Measurements from ENCODE around the gene POLR3H.

The POLR3H gene

GRCh38 chr22:41579997-41580355, 35.7 kb upstream of the POLR3H start:
- DNase-seq (ENCODE audit: low spot score): no peak
- TF ChIP-seq, protein P1, sequence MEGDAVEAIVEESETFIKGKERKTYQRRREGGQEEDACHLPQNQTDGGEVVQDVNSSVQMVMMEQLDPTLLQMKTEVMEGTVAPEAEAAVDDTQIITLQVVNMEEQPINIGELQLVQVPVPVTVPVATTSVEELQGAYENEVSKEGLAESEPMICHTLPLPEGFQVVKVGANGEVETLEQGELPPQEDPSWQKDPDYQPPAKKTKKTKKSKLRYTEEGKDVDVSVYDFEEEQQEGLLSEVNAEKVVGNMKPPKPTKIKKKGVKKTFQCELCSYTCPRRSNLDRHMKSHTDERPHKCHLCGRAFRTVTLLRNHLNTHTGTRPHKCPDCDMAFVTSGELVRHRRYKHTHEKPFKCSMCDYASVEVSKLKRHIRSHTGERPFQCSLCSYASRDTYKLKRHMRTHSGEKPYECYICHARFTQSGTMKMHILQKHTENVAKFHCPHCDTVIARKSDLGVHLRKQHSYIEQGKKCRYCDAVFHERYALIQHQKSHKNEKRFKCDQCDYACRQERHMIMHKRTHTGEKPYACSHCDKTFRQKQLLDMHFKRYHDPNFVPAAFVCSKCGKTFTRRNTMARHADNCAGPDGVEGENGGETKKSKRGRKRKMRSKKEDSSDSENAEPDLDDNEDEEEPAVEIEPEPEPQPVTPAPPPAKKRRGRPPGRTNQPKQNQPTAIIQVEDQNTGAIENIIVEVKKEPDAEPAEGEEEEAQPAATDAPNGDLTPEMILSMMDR (IDR thresholded peaks at IDR 0.05; ENCODE audit: extremely low read depth, missing control alignments): no peak

DNA sequence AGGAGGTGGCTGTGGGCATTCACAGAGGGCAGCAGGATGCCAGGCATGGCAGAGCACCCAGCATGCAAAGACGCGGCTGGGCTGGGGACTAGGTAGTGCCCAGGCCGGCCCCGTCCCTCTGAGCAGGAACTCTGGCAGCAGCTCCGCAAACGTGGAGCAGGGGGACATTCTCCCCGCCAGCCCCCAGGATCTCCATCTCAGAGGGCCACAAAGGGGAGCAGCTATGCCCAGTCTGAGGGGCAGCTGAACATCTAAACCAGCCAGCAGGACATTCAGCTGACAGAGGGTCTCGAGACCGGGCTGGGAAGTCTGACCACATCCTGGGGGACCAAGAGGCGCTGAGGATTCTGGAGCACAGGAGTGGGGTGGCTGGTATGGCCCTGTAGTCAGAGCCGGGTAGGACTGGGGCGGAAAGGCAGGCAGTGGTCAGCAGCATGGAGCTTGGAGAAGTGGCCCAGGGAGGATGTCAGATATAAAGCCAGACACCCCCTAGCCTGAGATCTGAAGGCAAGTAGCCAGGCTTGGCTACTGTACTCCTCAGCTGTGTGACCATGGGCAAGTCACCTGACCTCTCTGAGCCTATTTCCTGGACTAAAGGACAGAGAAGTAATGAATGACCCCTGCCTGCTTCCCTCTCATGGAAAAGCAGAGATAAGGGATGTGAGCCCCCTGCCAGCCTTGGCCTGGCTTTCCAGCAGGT, 35.2 kb upstream of the POLR3H start:
- TF ChIP-seq, protein P1 (IDR thresholded peaks at IDR 0.05; ENCODE audit: extremely low read depth, missing control alignments): no peak

GRCh38 chr22:41578818-41579217, 34.5 kb upstream of the POLR3H start:
- TF ChIP-seq, protein P1 (IDR thresholded peaks at IDR 0.05; ENCODE audit: extremely low read depth, missing control alignments): no peak
- DNase-seq (ENCODE audit: low spot score): no peak

More for the DNA sequence above, 35.2 kb upstream of the POLR3H start:
- DNase-seq (ENCODE audit: low spot score): no peak

GRCh38 chr22:41578114-41578513, 33.8 kb upstream of the POLR3H start:
- DNase-seq (ENCODE audit: low spot score): no peak
- TF ChIP-seq, protein P1 (IDR thresholded peaks at IDR 0.05; ENCODE audit: extremely low read depth, missing control alignments): no peak

GRCh38 chr22:41576877-41577276, 32.6 kb upstream of the POLR3H start:
- DNase-seq (ENCODE audit: low spot score): peak; percentile 65
- TF ChIP-seq, protein P1 (IDR thresholded peaks at IDR 0.05; ENCODE audit: extremely low read depth, missing control alignments): peak; percentile 55

DNA sequence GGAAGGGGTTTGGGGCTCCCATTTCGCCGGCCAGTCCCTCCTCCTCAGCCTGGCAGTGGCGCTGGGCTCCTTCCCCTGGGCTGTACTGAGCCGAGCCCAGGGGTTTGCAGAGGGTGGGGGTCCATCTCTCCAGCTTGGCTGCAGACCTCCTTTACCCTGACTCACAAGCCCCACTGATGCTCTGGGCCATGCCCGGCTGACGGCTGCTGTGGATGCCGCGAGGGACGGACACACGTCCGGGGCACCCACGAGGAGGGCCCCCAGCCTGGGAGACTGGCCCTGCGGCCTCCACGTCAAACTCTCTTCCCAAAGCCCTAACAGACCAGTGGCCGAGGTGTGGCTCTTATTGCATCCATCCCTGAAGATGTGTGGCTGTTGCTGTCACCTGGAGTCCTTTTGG, 31.3 kb upstream of the POLR3H start:
- TF ChIP-seq, protein P1 (IDR thresholded peaks at IDR 0.05; ENCODE audit: extremely low read depth, missing control alignments): no peak
- DNase-seq (ENCODE audit: low spot score): no peak

- no peak for DNase-seq (ENCODE audit: low spot score)
- TF ChIP-seq, protein P1 (IDR thresholded peaks at IDR 0.05; ENCODE audit: extremely low read depth, missing control alignments): no peak
These were observed 30.6 kb upstream of the POLR3H start for GRCh38 chr22:41574847-41575381.

Data from GM20000 (cell line).